T47D (cell line): ENCODE data around the gene ARHGEF11.
"Not testable (repeated sequence)": the region's sequence is repeated elsewhere in the genome, so short reads cannot be mapped to it uniquely, and the experiment has no call there.

ENCODE experiments used
- DNase-seq, 2 experiments: peaks; one replicate each; pipeline versions ENCODE4 v3.0.0 to v3.0.0-alpha.2; 2011 to 2012; ENCODE audit warnings: low read depth in 1 of 2, low spot score in 1 of 2
- JUND ChIP-seq: IDR thresholded peaks from 2 replicates; pipeline ENCODE4 v1.6.1; 2012; ENCODE audit warnings: low read depth
- in situ Hi-C: cut with HindIII; loops from 2 replicates; pipeline ENCODE4 v1.10.0; 2016; ENCODE audit warnings: low sequenced_read_pairs, low pct_unique_long_range_greater_than_20kb

Gene ARHGEF11

DNA sequence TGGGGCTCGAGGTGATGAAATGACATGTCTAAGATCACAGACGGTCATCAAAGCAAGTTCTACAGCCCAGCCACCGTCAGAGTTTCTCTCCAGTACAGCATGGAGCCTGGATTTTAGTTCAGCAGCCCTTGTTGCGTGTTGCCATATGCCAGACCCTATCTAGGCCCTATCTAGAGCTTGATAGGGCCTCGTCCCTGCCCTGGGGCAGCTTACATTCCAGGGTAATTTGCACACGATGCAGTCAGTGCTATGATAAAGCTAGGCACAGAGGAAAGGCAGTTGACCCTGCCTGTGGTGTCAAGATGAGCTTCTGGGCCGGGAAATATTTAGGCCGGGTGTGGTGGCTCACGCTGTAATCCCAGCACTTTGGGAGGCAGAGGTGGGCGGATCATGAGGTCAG is 35.2 kb upstream of the ARHGEF11 start:
- in situ Hi-C loops, result no loop called here
- DNase-seq, result no peak
- no peak for TF ChIP-seq JUND

DNA sequence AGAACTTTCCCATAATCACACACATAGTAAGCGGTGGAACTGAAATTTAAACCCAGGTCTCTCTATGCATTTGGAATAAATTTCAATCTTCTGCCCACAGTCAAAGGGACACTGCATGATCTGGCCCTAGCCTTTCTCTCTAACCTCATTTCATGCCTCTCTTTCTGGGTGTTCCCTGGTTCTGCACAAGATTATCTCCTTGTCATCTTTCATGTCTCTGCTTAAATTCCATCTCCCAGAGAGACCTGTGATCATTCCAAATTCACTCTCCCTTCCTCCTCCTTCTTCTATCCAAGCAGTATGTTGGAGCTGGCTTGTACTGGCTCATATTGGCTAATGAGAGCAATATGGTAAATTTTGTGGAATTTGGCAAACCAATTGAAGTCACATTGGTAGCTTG is 31.9 kb upstream of the ARHGEF11 start:
- DNase-seq, result no peak
- in situ Hi-C loops, result no loop called here
- TF ChIP-seq JUND, result no peak

DNA sequence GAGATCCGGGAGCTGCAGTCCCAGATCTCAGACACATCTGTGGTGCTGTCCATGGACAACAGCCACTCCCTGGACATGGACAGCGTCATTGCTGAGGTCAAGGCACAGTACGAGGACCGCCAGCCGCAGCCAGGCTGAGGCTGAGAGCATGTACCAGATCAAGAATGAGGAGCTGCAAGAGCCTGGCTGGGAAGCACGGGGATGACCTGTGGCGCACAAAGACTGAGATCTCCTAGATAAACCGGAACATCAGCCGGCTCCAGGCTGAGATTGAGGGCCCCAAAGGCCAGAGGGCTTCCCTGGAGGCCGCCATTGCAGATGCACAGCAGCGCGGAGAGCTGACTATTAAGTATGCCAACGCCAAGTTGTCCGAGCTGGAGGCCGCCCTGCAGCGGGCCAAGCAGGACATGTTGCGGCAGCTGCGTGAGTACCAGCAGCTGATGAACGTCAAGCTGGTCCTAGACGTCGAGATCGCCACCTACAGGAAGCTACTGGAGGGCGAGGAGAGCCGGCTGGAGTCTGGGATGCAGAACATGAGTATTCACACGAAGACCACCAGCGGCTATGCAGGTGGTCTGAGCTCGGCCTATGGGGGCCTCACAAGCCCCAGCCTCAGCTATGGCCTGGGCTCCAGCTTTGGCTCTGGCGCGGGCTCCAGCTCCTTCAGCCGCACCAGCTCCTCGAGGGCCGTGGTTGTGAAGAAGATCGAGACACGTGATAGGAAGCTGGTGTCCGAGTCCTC is 28.6 kb upstream of the ARHGEF11 start:
- in situ Hi-C loops, result no loop called here
- peak; percentile 43 to 81 for DNase-seq
- no peak for TF ChIP-seq JUND

DNA sequence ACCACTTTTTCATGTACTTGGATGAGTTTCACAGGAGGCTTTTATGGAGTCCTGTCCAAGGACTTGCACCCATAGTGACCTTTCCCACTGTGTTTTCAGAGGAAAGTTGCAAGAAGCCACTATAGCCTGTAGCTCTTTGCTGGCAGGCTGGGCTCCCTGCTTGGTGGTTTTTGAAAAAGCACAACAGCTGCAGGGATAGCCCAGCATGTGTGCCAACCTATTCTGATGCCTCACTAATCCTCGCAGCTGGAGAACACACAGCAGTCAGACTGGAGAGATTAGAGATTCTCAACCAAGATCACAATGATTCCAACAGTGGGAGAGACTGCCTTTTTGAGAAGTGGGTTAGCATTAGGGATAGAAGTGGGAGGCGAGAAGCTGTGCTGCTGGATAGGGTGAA is 24.1 kb upstream of the ARHGEF11 start:
- TF ChIP-seq JUND, result no peak
- in situ Hi-C loops, result no loop called here

DNA sequence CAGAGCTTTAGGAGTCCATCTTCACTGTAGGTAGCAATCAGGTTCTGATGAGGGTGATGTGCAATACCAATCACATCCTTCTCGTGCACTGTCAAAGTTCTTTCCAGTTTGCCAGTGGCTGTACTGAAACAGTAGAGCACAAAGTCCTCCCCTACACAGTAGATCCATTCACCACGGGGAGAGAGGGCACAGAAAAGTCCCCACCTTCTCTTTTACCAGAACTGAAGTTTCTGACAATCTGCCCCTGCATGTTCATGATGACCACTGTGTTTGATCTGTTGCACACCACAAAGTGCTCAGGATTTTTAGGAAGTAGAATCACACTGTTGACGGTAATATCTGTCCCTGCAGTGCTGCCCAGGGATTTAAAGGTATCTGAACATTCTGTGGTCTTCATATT is 13.7 kb upstream of the ARHGEF11 start:
- DNase-seq, in situ Hi-C loops: not testable (repeated sequence)

More for the DNA sequence above, 24.1 kb upstream of the ARHGEF11 start:
- DNase-seq, result no peak

DNA sequence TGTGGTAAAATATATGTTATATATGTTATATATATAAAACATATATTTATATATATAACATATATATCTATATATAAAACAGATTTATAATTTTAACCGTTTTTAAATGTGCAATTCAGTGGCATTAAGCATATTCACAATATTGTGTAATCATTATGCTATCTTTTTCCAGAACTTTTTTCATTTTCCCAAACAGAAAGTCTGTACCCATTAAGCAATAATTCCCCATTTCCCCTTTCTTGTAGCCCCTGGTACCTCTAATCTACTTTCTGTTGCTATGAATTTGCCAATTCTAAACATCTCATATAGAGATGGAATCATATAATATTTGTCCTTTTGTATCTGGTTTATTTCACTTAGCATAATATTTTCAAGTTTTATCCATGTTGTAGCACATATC is 10.7 kb upstream of the ARHGEF11 start:
- in situ Hi-C loops, result no loop called here
- DNase-seq, result no peak
- no peak for TF ChIP-seq JUND

DNA sequence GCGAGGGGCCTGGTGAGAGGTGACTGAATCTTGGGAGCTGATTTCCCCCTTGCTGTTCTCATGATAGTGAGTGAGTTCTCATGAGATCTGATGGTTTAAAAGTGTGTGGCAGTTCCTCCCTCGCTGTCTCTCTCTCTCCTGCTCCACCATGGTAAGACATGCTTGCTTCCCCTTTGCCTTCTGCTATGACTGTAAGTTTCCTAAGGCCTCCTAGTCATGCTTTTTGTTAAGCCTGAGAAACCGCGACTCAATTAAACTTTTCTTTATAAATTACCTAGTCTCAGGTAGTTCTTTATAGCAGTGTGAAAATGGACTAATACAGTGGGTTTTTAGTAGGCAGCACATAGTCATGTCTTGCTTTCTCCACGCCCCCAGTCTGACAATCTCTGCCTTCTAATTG is 10.2 kb upstream of the ARHGEF11 start:
- DNase-seq, in situ Hi-C loops: not testable (repeated sequence)

DNA sequence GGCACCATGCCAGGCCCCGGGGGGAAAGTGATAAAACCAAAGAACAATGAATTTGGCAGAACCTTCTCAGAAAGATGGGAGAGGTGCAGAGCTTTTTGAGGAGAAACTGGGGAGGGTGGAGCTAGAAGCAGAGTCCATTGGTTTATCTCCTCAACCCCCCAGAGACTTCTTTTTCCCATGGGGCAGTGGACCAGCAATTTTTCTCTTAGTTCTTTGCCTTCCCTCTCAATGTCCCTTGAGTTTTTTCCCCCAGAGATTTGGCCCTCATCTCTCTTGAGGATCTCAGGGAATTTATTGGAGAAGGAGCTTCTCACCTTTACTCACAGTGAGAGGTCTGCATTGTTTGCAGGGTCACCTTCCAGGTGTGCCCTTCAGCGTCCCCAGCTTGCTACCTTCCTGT is 5.3 kb upstream of the ARHGEF11 start:
- DNase-seq, result no peak
- TF ChIP-seq JUND, result no peak
- in situ Hi-C loops, result no loop called here

DNA sequence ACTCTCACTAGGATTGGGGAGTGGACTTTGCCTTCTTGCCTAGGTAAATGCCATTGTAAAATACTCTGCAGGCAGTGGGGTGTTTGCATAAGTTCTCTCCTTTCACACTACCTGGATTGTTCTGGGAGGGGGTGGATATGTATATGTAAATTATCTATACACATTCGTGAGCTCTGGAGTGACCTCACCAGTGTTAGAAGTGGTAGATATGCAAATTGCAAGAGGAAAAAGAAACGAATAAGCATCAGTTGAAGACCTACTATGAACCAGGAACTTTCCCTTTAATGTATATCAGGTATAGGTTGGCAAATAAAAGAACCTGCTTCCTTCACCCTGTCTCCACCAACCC is 1.5 kb upstream of the ARHGEF11 start:
- no peak for TF ChIP-seq JUND
- in situ Hi-C loops, result no loop called here
- DNase-seq, result peak in 1 of 2 experiments; percentile 48

DNA sequence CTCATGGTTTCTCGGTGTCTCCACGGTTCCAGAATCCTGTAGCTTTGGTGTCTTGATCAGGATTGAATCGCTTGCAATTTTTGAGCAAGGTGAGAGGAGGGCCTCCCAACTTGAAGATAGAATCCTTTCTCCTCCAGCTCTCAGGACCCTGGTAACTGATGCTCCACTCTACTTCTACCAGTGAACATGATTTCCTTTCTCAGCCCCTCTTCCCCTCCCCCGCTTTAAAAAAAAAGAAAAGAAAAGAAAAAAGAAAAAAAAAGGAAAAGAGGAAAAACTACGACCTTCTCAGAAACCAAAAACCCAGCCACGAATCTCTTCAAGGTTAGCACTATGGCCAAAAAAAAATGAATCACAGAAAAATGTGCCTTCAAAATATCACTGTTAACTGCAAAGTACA is 1.2 kb downstream of the ARHGEF11 start:
- TF ChIP-seq JUND, result no peak
- no peak for DNase-seq
- in situ Hi-C loops, result no loop called here

DNA sequence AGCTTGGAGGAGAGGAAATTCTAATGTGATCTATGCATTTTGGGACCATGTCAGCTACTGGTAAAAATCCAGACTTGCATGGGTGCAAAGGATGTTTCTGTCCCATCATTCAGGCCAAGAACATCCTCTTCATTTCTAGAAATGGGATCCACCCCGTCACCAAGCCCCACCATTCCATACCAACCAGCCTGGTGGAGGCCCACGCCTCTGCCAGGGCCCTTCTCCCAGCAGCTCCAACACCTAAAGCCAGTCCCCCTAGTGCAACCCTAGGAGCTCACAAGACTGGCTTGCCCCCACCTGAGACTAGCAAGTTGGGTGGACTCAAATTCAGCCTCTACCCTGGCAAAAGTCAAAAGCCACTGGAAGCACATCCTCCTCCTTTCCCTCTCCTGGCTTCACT is 1.9 kb downstream of the ARHGEF11 start:
- in situ Hi-C loops, result no loop called here
- no peak for DNase-seq
- no peak for TF ChIP-seq JUND

DNA sequence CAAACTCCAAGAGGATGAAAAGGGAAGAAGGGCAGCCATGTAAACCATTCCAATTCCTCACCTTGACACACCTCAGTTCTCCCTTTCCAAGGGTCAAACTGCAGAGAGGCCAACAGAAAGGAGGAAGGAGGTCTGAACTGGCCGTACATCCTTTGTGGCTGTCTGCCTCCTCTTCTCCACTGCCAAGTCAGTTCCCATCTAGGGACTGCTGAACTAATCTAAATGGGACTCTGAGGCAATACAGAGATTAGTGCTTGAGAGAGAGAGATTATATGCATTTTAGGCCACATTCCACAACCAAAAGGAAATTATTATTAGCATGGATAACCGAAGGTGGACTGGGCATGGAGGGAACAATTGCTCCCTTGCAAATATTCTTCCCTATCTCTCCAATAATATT is 2.7 kb downstream of the ARHGEF11 start:
- in situ Hi-C loops, result no loop called here
- TF ChIP-seq JUND, result no peak
- no peak for DNase-seq

DNA sequence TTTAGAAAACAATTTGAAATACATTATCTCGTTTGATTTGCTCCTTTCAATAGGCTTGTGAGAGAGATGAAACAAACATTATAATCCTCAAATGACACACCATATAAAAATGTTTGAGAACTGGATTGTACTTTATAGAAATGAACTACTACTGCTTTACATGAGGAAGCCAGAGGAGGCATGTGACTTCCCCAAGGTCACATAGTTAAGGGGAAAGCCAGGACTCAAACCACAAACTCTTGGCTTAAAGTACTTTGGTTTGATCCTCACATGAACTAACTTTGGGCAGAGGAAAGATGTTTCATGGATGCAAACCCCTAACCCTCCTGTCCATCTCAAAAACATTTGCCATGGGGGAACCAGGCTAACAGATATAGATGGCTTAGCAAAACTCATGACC is 4.7 kb downstream of the ARHGEF11 start:
- in situ Hi-C loops, result no loop called here

DNA sequence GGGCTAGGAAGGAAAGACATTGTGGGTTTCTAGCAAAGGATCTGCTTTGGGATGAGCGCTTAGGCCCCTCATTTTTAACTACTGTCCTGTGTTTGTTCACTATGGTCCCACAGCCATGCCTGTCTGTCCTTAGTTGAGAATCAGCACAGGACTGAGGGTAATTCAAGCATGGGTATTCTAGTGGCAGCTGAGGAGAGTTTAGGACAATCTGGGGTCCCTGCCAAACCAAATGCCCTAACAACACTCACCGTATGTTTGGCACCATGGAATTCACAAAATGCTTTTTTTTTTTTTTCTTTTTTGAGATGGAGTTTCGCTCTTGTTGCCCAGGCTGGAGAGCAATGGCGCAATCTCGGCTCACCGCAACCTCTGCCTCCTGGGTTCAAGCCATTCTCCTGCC is 10.4 kb downstream of the ARHGEF11 start:
- no peak for TF ChIP-seq JUND
- no peak for DNase-seq
- in situ Hi-C loops, result no loop called here

More for the DNA sequence above, 4.7 kb downstream of the ARHGEF11 start:
- no peak for TF ChIP-seq JUND
- DNase-seq, result peak in 1 of 2 experiments; percentile 7
